Upper lobe of left lung (tissue), 4 donors: ENCODE results near the gene BPI.

ENCODE experiments used
- CTCF ChIP-seq, 6 experiments: fragments of 450-650 bp in 4 of 6; fragments of 200-600 bp in 2 of 6; sonication (generic) in 2 of 6; IDR thresholded peaks; one replicate each; pipeline ENCODE4 v1.5.1; 2016 to 2019; ENCODE audit warnings: antibody characterized with exemption in 6 of 6
- POLR2A ChIP-seq, 4 donors: fragments of 450-650 bp; IDR thresholded peaks; one replicate each; pipeline ENCODE4 v1.5.1; 2016 to 2017; ENCODE audit warnings: antibody characterized with exemption in 4 of 4, mild to moderate bottlenecking in 2 of 4
- POLR2AphosphoS5 ChIP-seq, 2 donors: sonication (generic); formaldehyde crosslinking; IDR thresholded peaks; one replicate each; pipeline ENCODE4 v1.5.1; 2017; ENCODE audit warnings: antibody characterized with exemption in 2 of 2

- TF ChIP-seq CTCF (IDR thresholded peaks at IDR 0.05): no peak
- TF ChIP-seq POLR2A (IDR thresholded peaks at IDR 0.05): no peak
- TF ChIP-seq POLR2AphosphoS5 (IDR thresholded peaks at IDR 0.05): no peak
Observed at GRCh38 chr20:38258545-38259215, 45.3 kb upstream of the BPI start.
